Endometrial microvascular endothelial cells (primary cell): ENCODE data around the gene TBX20. TPM values are rescaled to one million over a fixed set of nuclear protein-coding genes. Genes with fewer than 3 reads are reported as not detected.
"Not testable (repeated sequence)": the region's sequence is repeated elsewhere in the genome, so short reads cannot be mapped to it uniquely, and the experiment has no call there.

Experiments used
- in situ Hi-C: cut with HindIII; loops from 2 replicates; pipeline ENCODE4 v1.10.0; 2017; ENCODE audit warnings: low sequenced_read_pairs, low pct_unique_long_range_greater_than_20kb; ENCODE audit errors: inconsistent ontology term
- total RNA-seq: library from RNA; depleted of rRNA; stranded (reverse); fragments of >200 nt; gene quantifications from one replicate; pipeline ENCODE4 v1.2.3, GENCODE V29; 2015; ENCODE audit errors: inconsistent ontology term

Gene TBX20
- total RNA-seq, 1 donor from 2014 or later: 2.0 TPM

GRCh38 chr7:35185578-35185907 is 68.4 kb downstream of the TBX20 start:
- in situ Hi-C loops: not testable (repeated sequence)

GRCh38 chr7:35184961-35185360 is 68.9 kb downstream of the TBX20 start:
- in situ Hi-C loops: not testable (repeated sequence)

- in situ Hi-C loops: not testable (repeated sequence)
These were observed 69.9 kb downstream of the TBX20 start for GRCh38 chr7:35183873-35184503.

- in situ Hi-C loops: not testable (repeated sequence)
These were observed 73.2 kb downstream of the TBX20 start for GRCh38 chr7:35180665-35181064.

GRCh38 chr7:35173176-35173575 is 80.7 kb downstream of the TBX20 start:
- in situ Hi-C loops: not testable (repeated sequence)

GRCh38 chr7:35172131-35172530 is 81.8 kb downstream of the TBX20 start:
- in situ Hi-C loops: not testable (repeated sequence)

GRCh38 chr7:35167658-35168057 is 86.2 kb downstream of the TBX20 start:
- in situ Hi-C loops: not testable (repeated sequence)

GRCh38 chr7:35167158-35167557 is 86.7 kb downstream of the TBX20 start:
- in situ Hi-C loops: not testable (repeated sequence)

GRCh38 chr7:35161059-35161740 is 92.7 kb downstream of the TBX20 start:
- in situ Hi-C loops: not testable (repeated sequence)

Other genes starting within 250 kb of the TBX20 start
- 85.8 TPM for gene DPY19L1, start 216.6 kb downstream of the TBX20 start, total RNA-seq